ENCODE measurements around the gene RNF217.

DNA sequence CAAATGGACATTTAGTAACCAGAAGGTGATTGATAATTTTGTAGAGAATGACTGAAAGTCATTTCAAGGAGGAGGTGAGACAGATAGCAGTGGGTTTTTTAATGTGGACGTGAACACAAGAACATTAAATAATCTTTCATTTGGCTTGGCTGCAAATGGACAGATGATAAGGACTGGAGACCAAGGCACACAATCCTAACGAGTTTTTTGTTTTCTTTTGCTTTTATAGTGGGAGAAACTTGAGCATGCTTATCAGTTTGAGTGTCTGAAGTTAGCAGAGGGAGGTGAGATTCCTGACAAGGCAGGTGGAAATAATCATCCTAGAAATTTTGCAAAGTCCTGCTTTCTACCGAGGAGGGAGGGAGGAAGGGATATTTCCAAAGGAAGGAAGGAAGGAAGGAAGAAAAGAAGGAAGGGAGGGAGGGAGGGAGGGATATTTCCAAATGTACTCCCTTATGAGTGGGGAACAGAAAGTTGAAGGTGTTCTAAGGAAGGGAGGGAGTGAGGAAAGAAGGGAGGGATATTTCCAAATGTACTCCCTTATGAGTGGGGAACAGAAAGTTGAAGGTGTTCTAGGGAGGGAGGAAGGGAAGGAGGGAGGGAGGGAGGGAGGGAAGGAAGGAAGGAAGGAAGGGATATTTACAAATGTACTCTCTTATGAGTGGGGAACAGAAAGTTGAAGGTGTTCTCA, 63.1 kb downstream of the RNF217 start:
- no peak for TF ChIP-seq ATF2 (IDR thresholded peaks at IDR 0.05; ENCODE audit: low read length)
- no peak for TF ChIP-seq CEBPB (IDR thresholded peaks at IDR 0.05; ENCODE audit: borderline replicate concordance in 1 of 2, low read depth in 2 of 2, low read length in 2 of 2)
